AG08396 (cell line): ENCODE measurements around the gene HTR3B.

Experiments used
- DNase-seq: peaks from one replicate; pipeline ENCODE4 v3.0.0; 2012; ENCODE audit warnings: low spot score, mixed read lengths

Gene HTR3B

DNA sequence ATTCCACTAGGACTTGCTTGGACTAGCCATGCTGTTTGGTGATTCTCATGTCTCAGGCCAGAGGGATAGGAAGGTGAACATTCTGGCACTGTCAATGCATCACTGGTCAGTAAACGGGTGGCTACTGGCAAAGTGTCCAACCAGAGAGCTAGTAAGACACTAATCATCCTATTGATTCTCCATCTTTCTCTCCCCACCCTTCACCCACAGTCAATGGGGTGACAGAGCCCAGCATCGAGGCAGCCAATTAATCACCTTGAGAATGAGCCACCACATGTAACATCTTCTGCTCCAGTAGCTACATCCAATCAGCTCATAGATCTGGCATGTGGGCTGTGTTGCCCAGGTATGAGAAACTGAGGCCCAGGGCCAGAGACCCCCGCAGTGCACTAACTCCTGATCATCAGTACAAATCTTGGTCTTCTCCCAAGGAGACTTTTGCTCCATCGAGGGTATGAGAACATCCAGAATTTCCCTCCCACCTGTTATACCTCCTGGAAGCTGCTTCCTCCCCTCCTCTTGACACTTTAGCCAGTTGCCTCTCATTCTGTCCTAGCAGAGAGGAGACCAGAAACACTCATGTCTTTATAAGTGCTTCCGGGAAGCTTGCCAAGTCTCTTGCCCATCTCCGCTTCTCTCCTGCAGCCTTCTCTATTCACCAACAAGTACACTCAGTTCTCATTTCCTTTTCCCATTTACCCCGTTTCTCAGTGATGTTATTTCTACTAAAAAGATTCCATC lies 87.3 kb downstream of the HTR3B start:
- no peak for DNase-seq

DNA sequence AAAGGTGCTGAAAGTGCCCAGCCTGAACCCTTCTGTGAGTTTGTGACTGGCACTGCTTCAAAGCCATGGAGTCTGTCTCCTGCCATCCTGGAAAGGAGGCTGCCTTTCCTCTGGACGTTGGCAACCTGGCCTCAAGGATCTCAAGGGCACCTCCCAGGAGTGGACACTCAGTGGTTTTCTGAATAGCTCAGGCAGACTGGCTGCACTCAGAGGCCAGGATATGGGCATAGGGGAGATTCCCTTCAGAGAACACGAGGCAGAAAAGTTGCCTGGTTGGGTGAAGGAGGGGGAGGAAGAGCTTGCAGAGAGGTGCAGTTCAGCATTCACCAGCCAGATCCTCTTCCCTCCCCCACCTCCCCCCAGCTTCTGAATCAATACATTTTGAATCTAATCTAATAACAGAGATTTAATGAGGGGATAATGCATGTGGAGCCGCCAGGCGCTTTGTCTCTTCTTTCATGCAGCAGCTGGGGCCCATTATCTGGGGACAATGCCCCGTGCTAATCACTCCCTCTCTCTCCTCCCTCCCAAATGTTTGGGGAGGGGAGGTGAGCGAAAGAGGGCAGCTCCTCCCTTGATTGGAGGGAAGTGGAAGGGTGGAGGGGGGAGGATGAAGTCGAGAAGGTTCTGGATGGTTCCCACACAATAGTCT lies 88.0 kb downstream of the HTR3B start:
- no peak for DNase-seq

DNA sequence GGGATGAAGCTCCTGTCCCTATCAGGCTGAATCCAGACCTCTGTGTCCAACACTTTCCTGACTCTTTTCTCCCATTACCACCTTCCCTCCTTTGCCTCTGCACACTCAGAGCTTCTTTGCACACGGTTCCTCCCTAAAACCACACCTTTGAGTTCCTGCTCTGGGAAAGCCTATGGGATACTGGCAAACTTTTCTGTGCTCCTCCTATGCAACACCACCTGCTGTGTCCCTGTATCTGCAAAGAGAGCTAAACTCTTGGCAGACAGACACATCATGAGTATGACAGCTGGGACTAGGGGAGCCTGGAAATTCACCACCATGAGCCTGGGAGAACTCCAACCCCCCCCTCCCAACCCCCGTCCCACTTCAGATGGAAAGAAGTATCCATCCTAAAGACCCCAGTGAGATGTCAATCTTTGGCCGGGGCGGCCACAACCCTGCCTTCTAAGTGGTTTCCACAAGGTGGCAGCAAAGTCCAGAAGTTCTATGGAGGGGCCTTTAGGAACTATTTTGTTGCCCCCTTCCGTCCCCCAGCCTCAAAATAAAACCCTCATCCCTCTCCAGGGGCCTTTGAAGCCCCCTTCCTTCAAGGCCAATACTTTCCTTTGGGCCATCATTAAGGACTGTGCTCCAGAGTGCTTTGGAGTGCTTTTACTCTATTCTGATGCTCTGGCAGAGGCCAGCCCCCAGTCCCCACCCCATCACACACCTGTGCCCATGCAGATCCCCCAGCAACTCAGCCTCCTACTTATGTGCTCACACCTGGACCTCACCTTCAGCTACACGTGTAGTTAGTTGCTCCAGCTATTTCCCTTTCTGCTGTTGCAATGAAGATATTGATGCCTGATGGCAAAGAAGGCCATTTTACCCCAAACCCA lies 89.7 kb downstream of the HTR3B start:
- peak; percentile 43 for DNase-seq
